Inferior parietal cortex (tissue), 1 donor: Measurements from ENCODE around the gene GPT2.
"Not testable (repeated sequence)": the region's sequence is repeated elsewhere in the genome, so short reads cannot be mapped to it uniquely, and the experiment has no call there.

Experiments
- DNase-seq: peaks from one replicate; pipeline ENCODE4 v3.0.0-alpha.2; 2016; ENCODE audit errors: extremely low spot score

The GPT2 gene

GRCh38 chr16:46920402-46921068, 36.4 kb downstream of the GPT2 start:
- no peak for DNase-seq

- no peak for DNase-seq
Measured at GRCh38 chr16:46922239-46922638, 38.1 kb downstream of the GPT2 start.

GRCh38 chr16:46923513-46924295, 39.5 kb downstream of the GPT2 start:
- no peak for DNase-seq

- no peak for DNase-seq
Measured at GRCh38 chr16:46924402-46924801, 40.2 kb downstream of the GPT2 start.

GRCh38 chr16:46926470-46927225, 42.5 kb downstream of the GPT2 start:
- no peak for DNase-seq

- no peak for DNase-seq
Measured at GRCh38 chr16:46927273-46927672, 43.1 kb downstream of the GPT2 start.

GRCh38 chr16:46928811-46929210, 44.6 kb downstream of the GPT2 start:
- no peak for DNase-seq

GRCh38 chr16:46929378-46930332, 45.5 kb downstream of the GPT2 start:
- DNase-seq: peak; percentile 86

- no peak for DNase-seq
Measured at GRCh38 chr16:46930861-46931260, 46.7 kb downstream of the GPT2 start.

GRCh38 chr16:46932802-46933201, 48.6 kb downstream of the GPT2 start:
- DNase-seq: no peak

- no peak for DNase-seq
Measured at GRCh38 chr16:46937536-46937935, 53.4 kb downstream of the GPT2 start.

- not testable (repeated sequence) for DNase-seq
Measured at GRCh38 chr16:46944713-46945112, 60.6 kb downstream of the GPT2 start.

- DNase-seq: peak; percentile 57
Measured at GRCh38 chr16:46947900-46948547, 63.9 kb downstream of the GPT2 start.

GRCh38 chr16:46948548-46949166, 64.5 kb downstream of the GPT2 start:
- no peak for DNase-seq

- DNase-seq: no peak
Measured at GRCh38 chr16:46949241-46949892, 65.2 kb downstream of the GPT2 start.

- no peak for DNase-seq
Measured at GRCh38 chr16:46950009-46950408, 65.8 kb downstream of the GPT2 start.

- DNase-seq: no peak
Measured at GRCh38 chr16:46954562-46954961, 70.4 kb downstream of the GPT2 start.

- DNase-seq: no peak
Measured at GRCh38 chr16:46961373-46962353, 77.5 kb downstream of the GPT2 start.

- DNase-seq: no peak
Measured at GRCh38 chr16:46962629-46963028, 78.5 kb downstream of the GPT2 start.
